Mesothelial cell of epicardium (in vitro differentiated cells): ENCODE results near the gene GTF2H1. TPM values are rescaled to one million over a fixed set of nuclear protein-coding genes. Genes with fewer than 3 reads are reported as not detected.

Experiments
- DNase-seq, 2 experiments: peaks; one replicate each; pipeline ENCODE4 v3.0.0; 2021; ENCODE audit warnings: low spot score in 2 of 2; ENCODE audit not compliant: unreplicated experiment in 2 of 2
- H3K27ac Mint-ChIP-seq: 2 replicates; pipeline ENCODE4 v1.8.0; 2021; ENCODE audit warnings: mixed read lengths
- H3K27me3 Mint-ChIP-seq: 2 replicates; pipeline ENCODE4 v1.8.0; 2021; ENCODE audit warnings: low read depth, mixed read lengths
- H3K36me3 Mint-ChIP-seq: 2 replicates; pipeline ENCODE4 v1.8.0; 2021; ENCODE audit warnings: mixed read lengths
- H3K4me1 Mint-ChIP-seq: 2 replicates; pipeline ENCODE4 v1.8.0; 2021; ENCODE audit warnings: mixed read lengths
- H3K4me3 Mint-ChIP-seq: 2 replicates; pipeline ENCODE4 v1.8.0; 2021; ENCODE audit warnings: mild to moderate bottlenecking, moderate library complexity, mixed read lengths
- H3K9me3 Mint-ChIP-seq: 2 replicates; pipeline ENCODE4 v1.8.0; 2021; ENCODE audit warnings: mixed read lengths
- CTCF ChIP-seq: fragments of 200-600 bp; sonication (generic); IDR thresholded peaks from one replicate; pipeline ENCODE4 v1.5.0; 2021; ENCODE audit warnings: antibody characterized with exemption; ENCODE audit not compliant: unreplicated experiment
- total RNA-seq: library from RNA; stranded (reverse); gene quantifications from 3 replicates; pipeline ENCODE4 v1.2.1, GENCODE V29; 2021

GTF2H1 gene
- total RNA-seq, 1 donor from 2014 or later = 45.9 TPM

- Mint-ChIP-seq H3K9me3 (no peaks in the 10 kb centered on the region), H3K4me3 (no peak overlapping the region), H3K27me3 (no peaks in the 10 kb centered on the region), H3K4me1 (no peaks in the 10 kb centered on the region), H3K36me3 (peaks cover 38% of the 10 kb centered on the region), H3K27ac (no peak overlapping the region)
- no peak for TF ChIP-seq CTCF
- DNase-seq = no peak
These were observed 36.3 kb downstream of the GTF2H1 start for GRCh38 chr11:18358646-18359045.

GRCh38 chr11:18361154-18361553 lies 38.8 kb downstream of the GTF2H1 start:
- H3K4me3 Mint-ChIP-seq = no peak overlapping the region
- H3K4me1 Mint-ChIP-seq = no peaks in the 10 kb centered on the region
- H3K27ac Mint-ChIP-seq = no peak overlapping the region
- no peaks in the 10 kb centered on the region for H3K9me3 Mint-ChIP-seq
- H3K36me3 Mint-ChIP-seq = peaks cover 41% of the 10 kb centered on the region
- DNase-seq = no peak
- H3K27me3 Mint-ChIP-seq = no peaks in the 10 kb centered on the region
- TF ChIP-seq CTCF = no peak

- Mint-ChIP-seq H3K27ac (no peak overlapping the region), H3K4me3 (no peak overlapping the region), H3K9me3 (no peaks in the 10 kb centered on the region), H3K27me3 (no peaks in the 10 kb centered on the region), H3K36me3 (peaks cover 24% of the 10 kb centered on the region), H3K4me1 (no peaks in the 10 kb centered on the region)
- DNase-seq = no peak
- TF ChIP-seq CTCF = no peak
These were observed 42.2 kb downstream of the GTF2H1 start for GRCh38 chr11:18364495-18365073.

- no peaks in the 10 kb centered on the region for H3K27me3 Mint-ChIP-seq
- no peaks in the 10 kb centered on the region for H3K9me3 Mint-ChIP-seq
- no peak overlapping the region for H3K4me3 Mint-ChIP-seq
- peaks cover 24% of the 10 kb centered on the region for H3K36me3 Mint-ChIP-seq
- no peak for TF ChIP-seq CTCF
- no peak overlapping the region for H3K27ac Mint-ChIP-seq
- DNase-seq = no peak
- no peaks in the 10 kb centered on the region for H3K4me1 Mint-ChIP-seq
These were observed 43.4 kb downstream of the GTF2H1 start for GRCh38 chr11:18365741-18366140.

- Mint-ChIP-seq H3K27ac (no peak overlapping the region), H3K36me3 (peaks cover 22% of the 10 kb centered on the region), H3K9me3 (no peaks in the 10 kb centered on the region), H3K4me3 (no peak overlapping the region), H3K4me1 (no peaks in the 10 kb centered on the region), H3K27me3 (no peaks in the 10 kb centered on the region)
- TF ChIP-seq CTCF = no peak
- DNase-seq = no peak
These were observed 43.9 kb downstream of the GTF2H1 start for GRCh38 chr11:18366286-18366685.

GRCh38 chr11:18367431-18367830 lies 45.1 kb downstream of the GTF2H1 start:
- H3K9me3 Mint-ChIP-seq = no peaks in the 10 kb centered on the region
- TF ChIP-seq CTCF = no peak
- no peak overlapping the region for H3K27ac Mint-ChIP-seq
- H3K4me3 Mint-ChIP-seq = no peak overlapping the region
- H3K4me1 Mint-ChIP-seq = no peaks in the 10 kb centered on the region
- H3K27me3 Mint-ChIP-seq = no peaks in the 10 kb centered on the region
- no peak for DNase-seq
- H3K36me3 Mint-ChIP-seq = peaks cover 21% of the 10 kb centered on the region
